Measurements from ENCODE around the gene LRP1B.

GRCh38 chr2:141698500-141698899 lies 432.3 kb downstream of the LRP1B start:
- TF ChIP-seq CTCF (conservative IDR thresholded peaks at IDR 0.05 in 1 of 2, IDR thresholded peaks at IDR 0.05 in 1 of 2; ENCODE audit: extremely low read depth in 1 of 2, insufficient read depth in 1 of 2, low read depth in 1 of 2, low read length in 2 of 2) (no peak), EZH2 (IDR thresholded peaks at IDR 0.05; ENCODE audit: borderline replicate concordance, low read length) (no peak)
